HG03432 (cell line): ENCODE results near the gene SIT1.

Experiments
- ATAC-seq: cut with Tn5 transposase; IDR thresholded peaks from one replicate; pipeline ENCODE4 v1.9.1; 2021; ENCODE audit warnings: mild to moderate bottlenecking, moderate library complexity; ENCODE audit not compliant: unreplicated experiment

Gene SIT1

GRCh38 chr9:35608221-35608620 lies 42.5 kb downstream of the SIT1 start:
- no peak for ATAC-seq

- no peak for ATAC-seq
Measured at GRCh38 chr9:35606726-35607125, 44.0 kb downstream of the SIT1 start.

- ATAC-seq = no peak
Measured at GRCh38 chr9:35606138-35606504, 44.6 kb downstream of the SIT1 start.

- peak; percentile 8 for ATAC-seq
Measured at GRCh38 chr9:35605351-35606137, 45.2 kb downstream of the SIT1 start.

GRCh38 chr9:35604578-35605350 lies 46.0 kb downstream of the SIT1 start, which contains the start of gene TESK1:
Gene TESK1, plus strand, starts transcription at chr9:35605262. Its CDS starts 358 bp downstream, at chr9:35605620.
- peak; percentile 56 for ATAC-seq

- peak; percentile 86 for ATAC-seq
Measured at GRCh38 chr9:35603986-35604577, 46.6 kb downstream of the SIT1 start.

DNA sequence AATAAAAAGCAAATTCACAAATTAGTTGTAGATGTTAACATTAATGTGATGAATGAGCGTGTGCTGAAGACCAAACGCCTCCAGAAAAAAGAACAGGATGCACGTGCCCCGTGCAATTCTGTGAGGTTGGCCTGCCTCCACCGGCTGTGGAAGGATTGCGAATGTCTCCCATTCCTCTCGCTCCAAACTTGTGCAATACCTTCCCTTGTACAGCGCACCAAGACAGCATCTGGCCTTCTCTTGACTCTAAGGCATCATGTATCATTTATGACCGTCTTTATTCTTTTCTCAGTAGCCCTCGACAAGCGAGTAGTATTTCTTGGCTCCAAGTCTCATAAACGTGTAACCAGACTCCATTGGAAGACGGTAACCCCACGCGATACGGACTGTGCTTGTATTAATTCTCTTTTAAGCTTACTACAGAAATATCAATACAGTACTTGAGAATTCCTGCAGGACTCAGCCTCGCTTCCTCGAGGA lies 47.2 kb downstream of the SIT1 start:
- peak; percentile 0 for ATAC-seq

DNA sequence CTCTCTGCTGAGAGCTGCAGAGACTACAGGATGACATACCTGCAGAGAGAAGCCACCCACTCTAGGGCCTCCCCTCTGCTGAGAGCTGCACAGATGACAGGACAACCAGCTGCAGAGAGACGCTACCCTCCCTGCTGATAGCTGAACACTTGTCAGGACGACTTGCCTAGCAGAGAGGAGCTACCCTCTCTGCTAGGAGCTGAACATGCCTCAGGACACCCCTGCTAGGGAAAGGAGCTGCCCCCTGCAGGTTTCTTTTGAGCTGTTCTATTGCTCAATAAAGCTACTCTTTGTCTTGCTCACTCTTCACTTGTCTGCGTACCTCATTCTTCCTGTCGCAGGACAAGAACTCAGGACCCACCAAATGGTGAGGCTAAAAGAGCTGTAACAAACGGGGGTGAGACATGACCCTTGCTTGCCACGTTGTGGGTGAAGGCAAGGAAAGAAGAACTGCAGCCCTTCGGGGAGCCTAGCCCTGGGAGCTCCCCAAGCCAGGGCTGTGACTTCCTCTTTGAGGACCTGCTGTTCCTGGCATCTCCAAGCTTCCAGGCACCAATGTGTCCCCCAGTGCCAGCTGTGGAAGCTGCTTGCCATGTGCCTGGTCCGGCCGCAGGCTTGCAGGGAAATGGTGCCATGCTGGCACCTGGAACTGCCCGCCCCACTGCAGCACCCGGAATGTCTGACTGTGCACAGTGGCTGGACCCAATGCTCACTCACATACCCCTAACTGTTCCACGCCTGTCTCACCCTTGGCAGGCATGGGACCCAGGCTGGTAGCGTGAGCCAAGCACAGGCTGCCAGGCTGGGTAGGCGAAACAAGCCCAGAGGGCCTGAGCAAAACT lies 50.7 kb downstream of the SIT1 start:
- ATAC-seq = no peak
